RKO (cell line): Measurements from ENCODE around the gene ATG2A.

Experiments
- DNase-seq: peaks from one replicate; pipeline ENCODE4 v3.0.0-alpha.2; 2016; ENCODE audit warnings: low spot score

Gene ATG2A

GRCh38 chr11:64870176-64870892, 46.7 kb downstream of the ATG2A start:
- DNase-seq: peak; percentile 40

GRCh38 chr11:64869571-64870175, 47.3 kb downstream of the ATG2A start:
- no peak for DNase-seq

GRCh38 chr11:64868904-64869570, 48.0 kb downstream of the ATG2A start:
- peak; percentile 59 for DNase-seq

GRCh38 chr11:64867748-64868462, 49.1 kb downstream of the ATG2A start:
- no peak for DNase-seq

GRCh38 chr11:64866173-64866491, 50.9 kb downstream of the ATG2A start:
- DNase-seq: no peak

- no peak for DNase-seq
These were observed 51.5 kb downstream of the ATG2A start for GRCh38 chr11:64865286-64866172.

- DNase-seq: no peak
These were observed 52.3 kb downstream of the ATG2A start for GRCh38 chr11:64864473-64865285.

GRCh38 chr11:64864135-64864472, 52.9 kb downstream of the ATG2A start:
- DNase-seq: no peak

- DNase-seq: no peak
These were observed 53.5 kb downstream of the ATG2A start for GRCh38 chr11:64863391-64864060.

- no peak for DNase-seq
These were observed 54.0 kb downstream of the ATG2A start for GRCh38 chr11:64862987-64863390.

GRCh38 chr11:64861227-64861975, 55.6 kb downstream of the ATG2A start:
- DNase-seq: no peak

- DNase-seq: no peak
These were observed 57.2 kb downstream of the ATG2A start for GRCh38 chr11:64859542-64860414.

GRCh38 chr11:64858467-64859263, 58.3 kb downstream of the ATG2A start:
- DNase-seq: no peak

GRCh38 chr11:64857485-64857884, 59.5 kb downstream of the ATG2A start:
- no peak for DNase-seq

- DNase-seq: peak; percentile 76
These were observed 60.4 kb downstream of the ATG2A start for GRCh38 chr11:64856382-64857227.

- no peak for DNase-seq
These were observed 61.3 kb downstream of the ATG2A start for GRCh38 chr11:64855596-64856304.
